Measurements from ENCODE around the gene DCTN5.

- no peak for TF ChIP-seq TAF1 (IDR thresholded peaks at IDR 0.05; ENCODE audit: borderline replicate concordance, insufficient read depth, low read length)
- TF ChIP-seq POLR2AphosphoS5 (IDR thresholded peaks at IDR 0.05; ENCODE audit: low read depth, low read length): no peak
Measured at GRCh38 chr16:23624092-23624491, 17.2 kb upstream of the DCTN5 start.

Data from PFSK-1 (cell line).